DMS153 (cell line): Measurements from ENCODE around the gene CGN.

Experiments
- DNase-seq: peaks from one replicate; lab custom pipeline; 2025; lab: John Stamatoyannopoulos, UW

CGN gene

DNA sequence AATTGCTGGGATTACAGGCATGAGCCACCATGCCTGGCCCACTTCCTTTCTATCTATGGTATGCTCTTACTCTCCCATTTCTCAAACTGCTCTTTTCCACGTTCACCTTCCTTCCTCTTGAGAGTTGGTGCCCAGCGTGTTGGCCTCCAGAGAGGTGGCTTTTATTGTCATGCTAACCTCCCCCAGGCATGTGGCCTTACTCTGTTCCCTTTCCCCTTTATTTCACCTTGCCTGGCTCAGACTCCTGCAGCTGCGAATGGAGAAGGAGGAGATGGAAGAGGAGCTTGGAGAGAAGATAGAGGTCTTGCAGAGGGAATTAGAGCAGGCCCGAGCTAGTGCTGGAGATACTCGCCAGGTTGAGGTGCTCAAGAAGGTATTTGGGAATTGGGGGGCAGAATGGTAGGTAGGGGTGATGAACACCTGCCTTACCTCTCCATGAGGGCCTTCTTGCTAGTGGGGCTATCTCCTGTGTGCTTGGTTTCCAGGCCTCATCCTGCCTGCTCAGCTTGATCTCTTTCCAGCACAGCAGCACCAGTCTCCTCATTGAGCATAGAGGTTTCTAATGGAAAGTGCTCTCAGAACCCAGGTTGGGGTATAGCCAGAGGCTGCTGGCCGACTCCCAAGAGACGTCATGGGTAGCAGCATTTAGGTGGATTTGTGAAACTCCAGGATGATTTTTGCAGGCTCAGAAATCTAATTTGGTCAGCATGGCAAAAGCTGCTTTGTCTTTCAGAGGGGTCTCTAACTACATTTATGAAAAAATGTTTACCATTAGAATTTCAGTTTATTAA is 15.7 kb downstream of the CGN start:
- DNase-seq: no peak

DNA sequence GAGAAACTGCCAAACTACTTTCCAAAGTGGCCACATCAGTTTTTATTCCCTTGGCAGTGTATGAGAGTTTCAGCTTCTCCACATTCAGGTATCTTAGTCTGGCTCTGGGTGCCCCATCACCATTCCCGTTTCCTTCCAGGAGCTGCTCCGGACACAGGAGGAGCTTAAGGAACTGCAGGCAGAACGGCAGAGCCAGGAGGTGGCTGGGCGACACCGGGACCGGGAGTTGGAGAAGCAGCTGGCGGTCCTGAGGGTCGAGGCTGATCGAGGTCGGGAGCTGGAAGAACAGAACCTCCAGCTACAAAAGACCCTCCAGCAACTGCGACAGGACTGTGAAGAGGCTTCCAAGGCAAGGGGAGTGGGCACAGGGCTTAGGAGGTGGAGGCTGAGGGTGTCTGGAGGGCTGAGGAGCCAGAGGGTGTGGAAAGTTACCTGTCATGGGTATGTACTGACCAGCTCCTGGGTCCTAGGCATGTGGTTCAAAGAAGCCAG is 18.1 kb downstream of the CGN start:
- no peak for DNase-seq

DNA sequence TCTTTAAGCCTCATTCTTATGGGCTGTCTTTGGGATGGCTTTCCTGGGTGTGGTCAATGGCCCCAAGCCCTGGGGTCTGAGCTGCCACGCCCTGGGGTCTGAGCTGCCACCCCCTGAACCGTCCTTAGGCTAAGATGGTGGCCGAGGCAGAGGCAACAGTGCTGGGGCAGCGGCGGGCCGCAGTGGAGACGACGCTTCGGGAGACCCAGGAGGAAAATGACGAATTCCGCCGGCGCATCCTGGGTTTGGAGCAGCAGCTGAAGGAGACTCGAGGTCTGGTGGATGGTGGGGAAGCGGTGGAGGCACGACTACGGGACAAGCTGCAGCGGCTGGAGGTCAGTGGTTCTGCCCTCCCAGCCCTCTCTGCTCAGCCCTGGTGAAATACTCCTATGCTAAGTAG is 18.6 kb downstream of the CGN start:
- DNase-seq: no peak

DNA sequence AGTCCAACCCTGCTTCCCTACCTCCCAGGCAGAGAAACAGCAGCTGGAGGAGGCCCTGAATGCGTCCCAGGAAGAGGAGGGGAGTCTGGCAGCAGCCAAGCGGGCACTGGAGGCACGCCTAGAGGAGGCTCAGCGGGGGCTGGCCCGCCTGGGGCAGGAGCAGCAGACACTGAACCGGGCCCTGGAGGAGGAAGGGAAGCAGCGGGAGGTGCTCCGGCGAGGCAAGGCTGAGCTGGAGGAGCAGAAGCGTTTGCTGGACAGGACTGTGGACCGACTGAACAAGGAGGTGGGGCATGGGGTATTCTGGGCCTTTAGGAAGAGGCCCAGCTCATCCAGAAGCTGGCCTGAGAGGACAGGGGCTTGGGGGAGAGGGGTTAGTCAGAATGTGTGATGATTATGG is 19.3 kb downstream of the CGN start:
- DNase-seq: no peak

DNA sequence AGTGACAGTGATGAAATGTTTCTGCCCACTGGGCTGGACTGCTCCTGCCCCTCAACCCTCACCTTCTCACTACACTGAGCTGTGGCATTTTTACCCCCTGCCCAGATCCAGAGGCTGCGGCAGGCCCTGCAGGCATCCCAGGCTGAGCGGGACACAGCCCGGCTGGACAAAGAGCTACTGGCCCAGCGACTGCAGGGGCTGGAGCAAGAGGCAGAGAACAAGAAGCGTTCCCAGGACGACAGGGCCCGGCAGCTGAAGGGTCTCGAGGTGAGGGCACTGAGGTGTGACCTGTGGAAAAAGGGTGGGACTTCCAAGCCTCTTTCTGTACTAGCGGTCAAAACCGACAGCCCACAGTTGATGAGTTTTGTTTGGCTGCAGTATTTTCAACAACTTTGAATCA is 22.7 kb downstream of the CGN start:
- DNase-seq: no peak

DNA sequence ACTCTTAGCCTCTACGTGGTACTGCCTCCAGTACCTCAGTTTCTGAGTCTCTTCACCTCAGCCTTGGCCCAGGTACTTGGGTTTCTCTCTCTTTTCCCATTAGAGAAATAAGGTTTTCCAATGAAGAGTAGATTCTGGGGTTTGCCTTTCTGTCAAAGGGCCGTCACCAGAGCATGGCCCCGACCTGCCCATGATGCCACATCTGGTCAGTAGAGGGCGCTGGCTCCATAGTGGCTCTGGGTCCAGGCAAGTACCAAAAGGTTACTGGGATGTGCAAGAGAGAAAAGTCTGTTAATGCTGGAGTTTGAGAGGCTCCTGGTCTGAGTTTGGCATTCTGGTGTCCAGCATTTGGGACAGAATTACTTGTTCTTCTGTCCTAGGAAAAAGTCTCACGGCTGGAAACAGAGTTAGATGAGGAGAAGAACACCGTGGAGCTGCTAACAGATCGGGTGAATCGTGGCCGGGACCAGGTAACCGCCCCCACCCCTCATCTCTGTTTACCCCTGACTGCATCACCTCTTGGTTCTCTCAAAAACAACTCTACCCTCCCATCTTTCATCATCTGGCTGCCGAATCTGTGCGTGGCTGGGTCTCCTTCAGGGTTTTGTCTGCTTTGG is 23.6 kb downstream of the CGN start:
- DNase-seq: peak; percentile 38

DNA sequence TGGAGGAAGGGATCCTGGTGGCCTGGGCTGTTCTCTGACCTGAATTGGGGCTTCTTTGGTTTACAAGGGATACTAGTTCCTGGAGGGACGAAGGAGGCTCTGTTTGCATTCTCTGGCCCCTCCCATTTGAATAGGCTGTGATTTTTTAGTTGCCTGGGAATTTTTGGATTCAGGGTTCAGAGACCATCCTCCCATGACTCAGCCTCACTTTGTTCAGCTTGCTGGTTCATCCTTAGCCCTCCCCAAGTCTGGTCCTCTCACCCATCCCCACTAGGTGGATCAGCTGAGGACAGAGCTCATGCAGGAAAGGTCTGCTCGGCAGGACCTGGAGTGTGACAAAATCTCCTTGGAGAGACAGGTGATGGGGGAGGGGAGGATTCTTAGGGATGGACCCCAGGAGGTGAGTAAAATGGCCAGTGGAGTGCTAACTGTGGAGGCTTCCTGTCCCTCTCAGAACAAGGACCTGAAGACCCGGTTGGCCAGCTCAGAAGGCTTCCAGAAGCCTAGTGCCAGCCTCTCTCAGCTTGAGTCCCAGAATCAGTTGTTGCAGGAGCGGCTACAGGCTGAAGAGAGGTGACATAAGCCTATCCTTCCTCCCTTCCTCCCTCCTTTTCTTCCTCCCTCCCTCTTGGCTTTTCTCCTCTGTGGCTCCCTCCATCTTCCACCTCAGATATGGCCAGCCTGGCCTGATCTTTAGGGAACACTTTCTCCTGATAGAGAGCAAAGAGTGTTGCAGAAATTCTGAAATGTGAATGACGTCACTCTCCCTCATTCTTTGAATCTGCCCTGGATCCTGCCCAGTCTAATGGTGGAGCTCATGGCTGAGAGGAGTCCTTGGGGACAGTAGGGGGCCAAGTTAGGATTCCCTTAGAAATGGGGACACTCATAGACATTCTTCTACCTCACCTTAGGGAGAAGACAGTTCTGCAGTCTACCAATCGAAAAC is 24.4 kb downstream of the CGN start:
- DNase-seq: no peak

DNA sequence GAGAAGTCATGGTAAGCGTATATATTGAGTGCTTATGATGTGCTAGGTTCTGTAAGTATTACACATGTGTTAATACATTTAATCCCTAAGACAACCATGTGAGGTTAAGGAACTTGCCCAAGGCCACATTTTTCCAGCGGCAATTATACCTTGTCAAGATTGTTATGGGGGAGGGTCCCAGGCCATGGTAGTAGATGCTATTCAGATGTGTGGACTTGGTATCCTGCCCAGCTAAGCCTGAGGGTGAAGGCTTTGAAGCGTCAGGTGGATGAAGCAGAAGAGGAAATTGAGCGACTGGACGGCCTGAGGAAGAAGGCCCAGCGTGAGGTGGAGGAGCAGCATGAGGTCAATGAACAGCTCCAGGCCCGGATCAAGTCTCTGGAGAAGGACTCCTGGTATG is 25.3 kb downstream of the CGN start:
- DNase-seq: no peak

DNA sequence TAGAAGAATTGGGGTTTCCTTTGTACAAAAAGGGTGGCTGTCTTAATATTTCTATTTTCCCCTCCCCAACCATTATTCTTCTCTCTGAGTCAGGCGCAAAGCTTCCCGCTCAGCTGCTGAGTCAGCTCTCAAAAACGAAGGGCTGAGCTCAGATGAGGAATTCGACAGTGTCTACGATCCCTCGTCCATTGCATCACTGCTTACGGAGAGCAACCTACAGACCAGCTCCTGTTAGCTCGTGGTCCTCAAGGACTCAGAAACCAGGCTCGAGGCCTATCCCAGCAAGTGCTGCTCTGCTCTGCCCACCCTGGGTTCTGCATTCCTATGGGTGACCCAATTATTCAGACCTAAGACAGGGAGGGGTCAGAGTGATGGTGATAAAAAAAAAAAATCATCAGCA is 25.9 kb downstream of the CGN start:
- DNase-seq: no peak

DNA sequence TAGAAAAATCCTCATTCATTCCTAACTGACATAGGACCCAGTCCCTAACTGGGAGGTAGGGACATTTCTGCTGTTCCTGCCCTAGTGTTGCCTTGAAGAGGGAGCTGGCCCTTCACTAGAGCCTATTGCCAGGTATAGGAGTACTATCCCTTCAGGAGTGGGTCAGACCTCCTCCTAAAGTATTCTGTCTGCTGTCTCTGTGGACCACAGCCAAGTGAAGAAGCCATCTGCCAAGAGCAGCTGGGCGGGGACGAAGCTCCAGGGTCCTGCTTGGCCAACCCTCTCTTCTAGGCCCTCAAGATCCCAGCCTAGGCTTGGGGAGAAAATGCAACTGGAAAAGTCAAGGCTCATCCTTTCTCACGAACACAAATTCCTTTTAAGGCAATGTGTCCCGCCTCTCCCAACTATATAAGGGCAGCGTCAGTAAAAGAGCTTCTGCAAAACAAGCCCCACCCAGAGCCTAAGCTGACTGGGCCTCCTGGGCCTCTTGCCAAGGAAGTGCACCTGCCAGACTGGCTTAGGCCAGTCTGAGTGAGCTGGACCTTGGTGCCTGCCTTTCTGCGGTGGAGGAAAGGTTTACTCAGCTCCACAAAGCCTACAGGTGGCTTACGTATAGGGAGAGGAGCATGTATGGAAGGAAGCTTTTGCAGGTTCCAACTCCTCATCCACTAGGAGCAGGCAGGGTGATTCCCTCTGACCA is 28.3 kb downstream of the CGN start:
- DNase-seq: peak; percentile 100

DNA sequence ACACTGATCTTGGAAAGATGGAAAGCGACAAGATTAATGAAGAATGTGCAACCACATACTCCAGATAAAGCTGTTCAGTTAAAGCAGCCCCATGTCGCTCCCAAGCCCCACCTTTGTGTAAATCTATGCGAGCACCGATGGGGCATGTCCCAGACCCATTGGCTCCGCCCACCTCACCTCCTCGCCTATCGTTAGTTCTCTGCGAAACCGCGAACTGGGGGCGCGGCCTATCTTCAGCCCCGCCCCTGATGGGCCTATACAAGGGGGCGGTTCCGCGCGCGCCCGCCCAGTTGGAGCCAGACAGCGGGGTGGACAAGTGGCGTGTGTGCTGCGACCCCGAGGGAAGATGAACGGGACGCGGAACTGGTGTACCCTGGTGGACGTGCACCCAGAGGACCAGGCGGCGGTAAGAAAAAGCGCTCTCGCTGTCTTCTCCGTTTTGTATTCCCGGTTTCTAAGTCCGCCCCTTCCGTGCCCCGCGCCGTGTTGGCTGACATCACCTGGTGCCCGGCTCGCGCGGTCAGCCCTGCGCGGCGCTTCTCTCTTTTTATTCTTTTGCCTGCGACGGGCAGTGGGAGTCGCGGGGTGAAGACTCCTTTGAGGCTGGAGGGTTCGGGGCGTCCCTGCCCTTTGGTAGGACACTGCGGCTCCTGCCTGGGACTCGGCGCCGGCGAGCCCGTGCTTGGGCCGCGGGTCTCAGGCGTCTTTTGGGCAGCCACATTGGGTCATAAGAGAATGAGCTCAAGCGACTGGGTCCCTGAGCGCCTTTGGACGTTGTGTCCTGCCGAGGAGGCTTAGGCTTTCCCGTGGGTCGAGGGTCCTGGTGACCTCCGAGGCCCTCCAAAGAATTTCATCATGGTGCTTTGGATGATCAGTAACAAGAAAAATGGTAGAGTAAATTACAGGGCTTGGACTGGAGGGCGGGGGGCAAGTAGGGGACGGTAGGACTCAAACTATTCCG is 29.1 kb downstream of the CGN start, which contains the start of gene TUFT1:
Gene TUFT1, plus strand, starts transcription at position 289 of the 961 bp plus-strand sequence. Its CDS starts 58 bp downstream, at position 347.
- DNase-seq: peak; percentile 96

DNA sequence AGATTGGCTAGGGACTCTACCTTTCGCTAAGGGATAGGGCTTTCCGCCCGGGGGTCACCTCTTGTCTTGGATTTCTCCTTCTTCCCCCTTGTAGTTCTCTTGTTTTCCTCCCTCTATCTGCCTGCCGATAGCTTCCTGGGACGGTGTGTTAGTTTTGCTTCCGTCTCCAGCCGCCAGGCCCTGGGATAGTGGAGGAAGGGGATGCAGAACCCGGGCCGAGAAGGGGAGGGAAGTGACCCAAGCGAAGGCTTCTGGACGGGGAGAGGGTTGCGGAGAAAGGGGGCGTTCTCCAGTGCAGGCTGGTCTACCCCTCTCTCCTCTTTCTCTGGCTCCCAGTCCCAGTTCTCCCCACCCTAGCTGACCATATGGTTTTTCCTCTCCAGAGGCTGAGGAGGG is 29.8 kb downstream of the CGN start:
- DNase-seq: no peak

DNA sequence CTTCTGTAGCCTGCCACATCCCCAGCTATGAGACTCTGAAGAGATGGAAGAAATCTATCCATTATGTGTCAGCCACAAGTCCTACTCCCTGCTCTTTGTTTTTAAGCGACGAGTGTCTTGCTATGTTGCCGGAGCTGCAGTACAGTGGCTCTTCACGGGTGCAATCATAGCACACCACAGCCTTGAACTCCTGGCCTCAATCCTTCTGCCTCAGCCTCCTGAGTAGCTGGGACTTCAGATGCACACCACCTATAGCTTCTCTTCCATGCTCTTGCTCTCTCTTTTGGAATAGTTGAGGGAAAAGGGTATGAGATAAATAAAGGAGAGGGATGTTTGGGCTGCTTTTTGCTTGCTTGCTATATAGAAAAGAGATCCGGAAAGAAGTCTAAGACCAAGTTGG is 30.6 kb downstream of the CGN start:
- no peak for DNase-seq

DNA sequence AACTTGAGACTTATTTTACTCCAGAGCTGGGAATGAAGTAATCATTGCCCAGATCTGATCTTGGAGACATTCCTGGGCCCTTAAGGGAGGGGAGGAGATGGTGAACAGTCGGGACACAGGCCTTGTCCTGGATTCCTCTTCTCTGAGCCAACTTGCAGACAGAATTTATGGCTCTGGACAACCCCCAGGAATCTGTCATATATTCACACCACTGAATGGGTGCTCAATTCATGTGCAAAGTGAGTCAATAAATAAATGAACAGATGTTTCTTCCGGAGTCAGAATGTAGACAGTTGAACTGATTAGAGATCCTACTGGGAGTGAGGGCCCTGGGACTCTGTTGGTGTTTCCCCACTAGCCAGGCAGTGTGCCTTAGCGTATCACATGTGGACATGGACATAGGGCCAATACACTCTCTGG is 31.5 kb downstream of the CGN start:
- DNase-seq: peak; percentile 42

DNA sequence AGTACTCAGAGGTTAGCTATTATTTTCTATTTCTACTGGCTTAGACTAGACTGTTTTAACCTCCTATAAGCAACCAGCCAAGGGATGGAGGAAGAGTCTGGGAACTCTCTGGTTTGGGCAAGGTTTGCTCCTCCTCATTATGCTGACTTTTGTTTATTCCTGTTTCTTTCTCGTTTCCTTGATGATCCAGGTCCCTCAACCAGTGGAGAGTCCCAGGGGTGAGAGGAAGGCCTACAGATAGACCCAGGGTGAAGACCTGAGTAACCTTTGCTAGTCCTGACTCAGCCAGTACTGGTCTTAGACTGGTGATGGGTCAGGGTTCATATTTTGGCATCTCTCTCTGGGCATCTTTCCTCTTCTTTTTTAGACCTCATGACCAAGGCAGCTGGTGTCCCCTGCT is 34.4 kb downstream of the CGN start:
- DNase-seq: no peak

DNA sequence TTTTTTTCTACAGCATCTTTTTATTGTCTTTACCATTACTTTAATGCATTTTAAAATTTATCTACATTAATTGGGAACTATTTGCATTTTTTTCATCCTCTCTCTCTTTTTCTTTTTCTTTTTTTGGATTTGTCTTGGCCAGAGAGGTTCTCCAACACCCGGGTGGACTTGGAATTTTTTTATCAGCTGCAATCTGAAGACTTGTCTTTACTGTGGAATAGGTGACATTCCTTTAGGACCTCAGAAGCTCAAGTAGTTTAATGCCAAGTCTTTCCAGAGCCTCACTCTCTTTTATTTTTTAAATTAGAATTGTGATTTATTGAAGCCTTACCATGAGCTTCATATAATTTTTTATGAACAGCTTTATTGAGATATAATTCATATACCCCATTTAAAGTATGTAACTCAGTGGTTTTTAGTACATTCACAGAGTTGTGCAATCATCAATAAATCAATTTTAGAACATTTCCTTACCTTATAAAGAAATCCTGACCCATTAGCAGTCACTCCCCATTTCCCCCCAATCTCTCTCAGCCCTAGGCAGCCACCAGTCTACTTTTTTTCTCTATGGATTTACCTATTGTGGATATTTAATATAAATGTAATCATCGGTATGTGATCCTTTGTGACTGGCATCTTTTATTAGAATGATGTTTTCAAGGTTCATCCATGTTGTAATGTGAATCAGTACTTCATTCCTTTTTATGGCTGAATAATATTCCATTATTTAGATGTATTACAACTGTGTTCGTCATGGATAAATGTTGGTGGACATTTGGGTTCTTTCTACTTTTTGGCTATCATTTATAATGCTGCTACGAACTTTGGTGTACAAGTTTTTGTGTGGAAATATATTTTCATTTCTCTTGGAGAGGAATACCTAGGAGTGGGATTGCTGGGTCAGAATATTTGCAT is 35.1 kb downstream of the CGN start:
- DNase-seq: no peak

DNA sequence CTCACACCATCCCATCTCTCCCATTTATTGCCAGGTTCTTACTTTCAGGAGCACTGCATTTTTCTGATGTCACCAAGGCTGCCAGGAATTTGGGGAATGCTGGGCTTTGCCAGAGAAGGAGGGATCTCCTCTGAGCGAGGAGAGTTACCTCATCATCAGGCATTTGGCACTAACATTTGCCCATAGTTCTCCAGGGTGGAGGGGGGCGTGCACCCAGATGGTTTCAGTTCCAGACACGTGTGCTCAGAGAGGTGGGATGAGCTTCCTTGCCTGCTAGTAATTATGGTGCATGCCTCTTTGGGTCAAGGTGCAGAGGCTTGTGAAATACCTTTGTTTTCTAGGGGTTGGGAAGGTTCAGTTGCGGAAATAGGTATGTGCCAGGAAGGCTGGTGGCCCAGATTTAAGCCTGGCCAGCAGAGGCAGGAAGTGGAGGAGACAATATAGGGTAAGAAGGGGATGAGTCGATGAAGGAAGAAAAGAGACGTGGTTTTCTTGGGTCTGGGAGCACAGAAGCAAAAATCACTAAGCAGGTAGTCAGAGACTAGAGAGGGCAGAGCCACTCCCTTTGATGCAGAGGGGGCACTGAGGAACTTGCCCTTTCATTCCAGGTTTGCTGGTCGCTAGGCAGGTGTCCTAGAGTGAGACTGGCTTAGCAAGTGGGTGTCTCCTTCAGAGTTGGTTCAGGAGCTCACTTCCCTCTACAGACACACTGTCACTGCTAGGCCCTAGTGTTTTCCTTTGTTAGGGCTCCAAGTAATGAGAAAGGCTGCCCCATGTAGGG is 36.1 kb downstream of the CGN start:
- DNase-seq: no peak

DNA sequence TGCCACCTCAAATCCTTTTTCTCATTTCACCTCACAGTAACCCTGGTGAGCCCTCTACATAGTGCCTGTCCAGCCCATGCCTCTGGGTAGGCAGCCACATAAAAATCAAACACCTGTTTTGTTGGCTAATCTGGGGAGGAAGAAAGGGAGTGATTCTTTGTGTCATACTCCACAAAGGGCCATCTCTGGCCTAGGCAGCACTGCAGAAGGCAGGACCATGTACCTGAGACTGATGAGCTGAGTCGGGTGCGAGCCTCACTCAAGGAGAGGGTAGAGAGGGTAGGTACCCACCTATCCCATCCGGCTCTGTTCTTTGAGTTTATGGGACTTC is 36.7 kb downstream of the CGN start:
- DNase-seq: no peak

DNA sequence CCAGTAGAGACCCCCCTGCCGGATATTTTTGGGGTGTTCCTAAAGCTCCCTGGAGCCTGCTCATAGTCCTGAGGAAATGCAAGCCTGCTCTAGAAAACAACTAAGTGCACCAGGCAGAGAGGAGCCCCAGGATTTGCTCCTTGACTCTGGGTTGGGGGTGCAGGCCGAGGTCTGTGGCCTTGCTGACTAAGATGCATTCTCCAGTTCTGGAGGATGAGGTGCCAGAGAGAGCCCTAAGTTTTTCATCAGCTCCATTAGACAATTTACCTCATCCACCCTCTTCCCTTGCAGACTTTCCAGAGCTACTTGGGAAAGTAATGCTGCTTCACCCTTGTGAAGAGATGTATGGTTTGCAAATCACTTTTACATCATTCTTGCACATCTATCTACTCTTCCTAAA is 38.0 kb downstream of the CGN start:
- no peak for DNase-seq
